ENCODE measurements around the gene LYST.
"Not testable (repeated sequence)": the region's sequence is repeated elsewhere in the genome, so short reads cannot be mapped to it uniquely, and the experiment has no call there.

The LYST gene

GRCh38 chr1:235791532-235792060 lies 75.1 kb downstream of the LYST start:
- no peak for TF ChIP-seq BHLHE40 (IDR thresholded peaks at IDR 0.05; ENCODE audit: borderline replicate concordance)
- CTCF ChIA-PET: no interaction called here
- DNase-seq (ENCODE audit: extremely low spot score): no peak
- POLR2A ChIA-PET: no interaction called here

GRCh38 chr1:235790123-235790522 lies 76.6 kb downstream of the LYST start:
- no peak for DNase-seq (ENCODE audit: extremely low spot score)
- CTCF ChIA-PET: interaction anchor here (0.6 kb wide), 1 partner anchor 286 kb away, joined by 3 read pairs; the partner anchor contains the start of gene B3GALNT2
- no peak for TF ChIP-seq BHLHE40 (IDR thresholded peaks at IDR 0.05; ENCODE audit: borderline replicate concordance)
- TF ChIP-seq SUZ12 (IDR thresholded peaks at IDR 0.05): no peak
- TF ChIP-seq HDGF (IDR thresholded peaks at IDR 0.05; ENCODE audit: borderline replicate concordance): no peak
- POLR2A ChIA-PET: no interaction called here

GRCh38 chr1:235786227-235786898 lies 80.3 kb downstream of the LYST start:
- DNase-seq (ENCODE audit: extremely low spot score); POLR2A ChIA-PET: not testable (repeated sequence)
- CTCF ChIA-PET: interaction anchor here (1.4 kb wide), 1 partner anchor 185 kb away, joined by 5 read pairs; no protein-coding TSS in a partner anchor

GRCh38 chr1:235784950-235785349 lies 81.8 kb downstream of the LYST start:
- ChIA-PET CTCF (interaction anchor here (1.1 to 2.8 kb wide), 4 partner anchors 164 to 281 kb away, joined by 3 to 12 read pairs (median 6); partner anchors contain the start of gene B3GALNT2), POLR2A (interaction anchor here (0.5 to 1.5 kb wide), 2 partner anchors 187 to 427 kb away, joined by 3 to 6 read pairs; no protein-coding TSS in a partner anchor)
- TF ChIP-seq CTBP1 (IDR thresholded peaks at IDR 0.05; ENCODE audit: borderline replicate concordance) (no peak), FOXM1 (IDR thresholded peaks at IDR 0.05; ENCODE audit: borderline replicate concordance) (no peak), HDGF (IDR thresholded peaks at IDR 0.05; ENCODE audit: borderline replicate concordance) (no peak), ELF4 (IDR thresholded peaks at IDR 0.05) (no peak), TARDBP (IDR thresholded peaks at IDR 0.05) (no peak), ZNF384 (IDR thresholded peaks at IDR 0.05) (no peak), ARNT (IDR thresholded peaks at IDR 0.05) (no peak), L3MBTL2 (conservative IDR thresholded peaks at IDR 0.05) (no peak), FOXK2 (IDR thresholded peaks at IDR 0.05) (no peak), SUZ12 (IDR thresholded peaks at IDR 0.05) (no peak), FOXA1 (IDR thresholded peaks at IDR 0.05) (no peak)
- no peak for DNase-seq (ENCODE audit: extremely low spot score)

- POLR2A ChIA-PET: no interaction called here
- peak; percentile 26 for DNase-seq (ENCODE audit: extremely low spot score)
- 0 out of 2 replicates have a peak, but pooled peaks have one; percentile 35 for TF ChIP-seq ZNF384 (IDR thresholded peaks at IDR 0.05)
- TF ChIP-seq FOXM1 (IDR thresholded peaks at IDR 0.05; ENCODE audit: borderline replicate concordance): no peak
- CTCF ChIA-PET: interaction anchor here (0.6 to 2.8 kb wide), 12 partner anchors 10 to 1180 kb away, joined by 3 to 12 read pairs (median 4); partner anchors contain the start of gene B3GALNT2
Measured at GRCh38 chr1:235783148-235783776, 83.4 kb downstream of the LYST start.

- POLR2A ChIA-PET: no interaction called here
- CTCF ChIA-PET: interaction anchor here (0.6 to 2.8 kb wide), 8 partner anchors 18 to 1180 kb away, joined by 3 to 12 read pairs (median 4); partner anchors contain the start of gene B3GALNT2
- no peak for DNase-seq (ENCODE audit: extremely low spot score)
- TF ChIP-seq LEF1 (IDR thresholded peaks at IDR 0.05; ENCODE audit: borderline replicate concordance) (no peak), NFRKB (IDR thresholded peaks at IDR 0.05) (no peak), PKNOX1 (IDR thresholded peaks at IDR 0.05) (no peak), HDGF (IDR thresholded peaks at IDR 0.05; ENCODE audit: borderline replicate concordance) (no peak), FOXM1 (IDR thresholded peaks at IDR 0.05; ENCODE audit: borderline replicate concordance) (no peak)
Measured at GRCh38 chr1:235782601-235783000, 84.1 kb downstream of the LYST start.

- POLR2A ChIA-PET: no interaction called here
- TF ChIP-seq CTBP1 (IDR thresholded peaks at IDR 0.05; ENCODE audit: borderline replicate concordance) (no peak), LEF1 (IDR thresholded peaks at IDR 0.05; ENCODE audit: borderline replicate concordance) (no peak), SP1 (IDR thresholded peaks at IDR 0.05) (no peak), L3MBTL2 (conservative IDR thresholded peaks at IDR 0.05) (no peak), HDGF (IDR thresholded peaks at IDR 0.05; ENCODE audit: borderline replicate concordance) (no peak), SUZ12 (IDR thresholded peaks at IDR 0.05) (no peak), ZNF384 (IDR thresholded peaks at IDR 0.05) (no peak), ELF4 (IDR thresholded peaks at IDR 0.05) (no peak), TARDBP (IDR thresholded peaks at IDR 0.05) (no peak), FOXA1 (IDR thresholded peaks at IDR 0.05) (no peak), NFRKB (IDR thresholded peaks at IDR 0.05) (no peak), FOXK2 (IDR thresholded peaks at IDR 0.05) (no peak)
- DNase-seq (ENCODE audit: extremely low spot score): no peak
- CTCF ChIA-PET: interaction anchor here (1.3 to 1.4 kb wide), 2 partner anchors 61 to 190 kb away, joined by 3 to 4 read pairs; no protein-coding TSS in a partner anchor
Measured at GRCh38 chr1:235781807-235782206, 84.9 kb downstream of the LYST start.

GRCh38 chr1:235779770-235780169 lies 86.9 kb downstream of the LYST start:
- TF ChIP-seq SUZ12 (IDR thresholded peaks at IDR 0.05) (no peak), LEF1 (IDR thresholded peaks at IDR 0.05; ENCODE audit: borderline replicate concordance) (no peak), SP1 (IDR thresholded peaks at IDR 0.05) (no peak), TARDBP (IDR thresholded peaks at IDR 0.05) (no peak), ZNF384 (IDR thresholded peaks at IDR 0.05) (no peak), BHLHE40 (IDR thresholded peaks at IDR 0.05; ENCODE audit: borderline replicate concordance) (no peak), PKNOX1 (IDR thresholded peaks at IDR 0.05) (no peak), ARNT (IDR thresholded peaks at IDR 0.05) (no peak), FOXK2 (IDR thresholded peaks at IDR 0.05) (no peak), HDGF (IDR thresholded peaks at IDR 0.05; ENCODE audit: borderline replicate concordance) (no peak), ELF4 (IDR thresholded peaks at IDR 0.05) (no peak)
- POLR2A ChIA-PET: no interaction called here
- CTCF ChIA-PET: no interaction called here
- no peak for DNase-seq (ENCODE audit: extremely low spot score)
